ENCODE results near the gene SLC27A6.
A peak's percentile ranks its signal among the peaks of the same experiment; 100 is the strongest.
"Not testable (repeated sequence)": the region's sequence is repeated elsewhere in the genome, so short reads cannot be mapped to it uniquely, and the experiment has no call there.

Gene SLC27A6

GRCh38 chr5:129002527-129002842 lies 37.2 kb downstream of the SLC27A6 start:
- no peak for DNase-seq (ENCODE audit: low read depth)

GRCh38 chr5:129003232-129003631 lies 37.9 kb downstream of the SLC27A6 start:
- no peak for DNase-seq (ENCODE audit: low read depth)

DNA sequence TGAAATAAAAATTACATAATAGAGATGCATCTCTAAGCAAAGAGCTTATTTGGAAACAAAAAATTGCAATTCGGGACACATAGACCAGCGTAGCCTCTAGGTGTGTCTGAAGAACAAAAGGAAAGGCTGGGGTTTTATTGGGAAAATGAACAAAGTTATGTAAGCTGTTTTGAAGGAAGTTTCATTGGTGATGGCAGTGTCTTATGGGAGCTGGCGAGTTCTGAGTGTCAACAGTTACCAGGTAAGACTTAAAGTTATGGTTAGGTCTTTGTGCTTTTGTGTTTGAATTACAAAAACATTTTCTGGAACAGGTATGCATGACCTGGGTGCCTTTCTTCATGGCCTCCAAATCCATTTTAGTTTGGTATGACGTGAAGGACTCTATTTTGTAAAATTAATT lies 48.9 kb downstream of the SLC27A6 start:
- no peak for DNase-seq (ENCODE audit: low read depth)

- no peak for DNase-seq (ENCODE audit: low read depth)
These were observed 53.5 kb downstream of the SLC27A6 start for GRCh38 chr5:129018837-129019236.

- DNase-seq (ENCODE audit: low read depth): no peak
These were observed 54.2 kb downstream of the SLC27A6 start for GRCh38 chr5:129019401-129019908.

DNA sequence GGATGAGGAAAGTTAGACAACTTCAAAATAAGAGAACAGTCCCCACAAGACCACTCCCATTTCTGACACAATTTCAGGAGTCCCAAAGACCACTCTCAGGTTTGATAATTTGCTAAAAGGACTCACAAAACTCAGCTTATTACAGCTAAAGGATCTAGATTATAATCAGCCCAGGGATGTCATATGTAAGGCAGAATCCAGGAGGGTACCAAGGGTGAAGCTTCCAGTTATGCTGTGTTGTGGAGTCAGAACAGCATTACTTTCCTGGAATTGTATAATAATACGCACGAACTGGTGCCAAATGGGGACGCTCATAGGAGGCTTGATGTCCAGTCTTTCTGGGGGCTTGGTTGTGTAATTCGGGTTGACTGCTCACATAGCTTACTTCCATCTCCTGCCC lies 55.4 kb downstream of the SLC27A6 start:
- no peak for DNase-seq (ENCODE audit: low read depth)

- no peak for DNase-seq (ENCODE audit: low read depth)
These were observed 56.5 kb downstream of the SLC27A6 start for GRCh38 chr5:129021744-129022143.

DNA sequence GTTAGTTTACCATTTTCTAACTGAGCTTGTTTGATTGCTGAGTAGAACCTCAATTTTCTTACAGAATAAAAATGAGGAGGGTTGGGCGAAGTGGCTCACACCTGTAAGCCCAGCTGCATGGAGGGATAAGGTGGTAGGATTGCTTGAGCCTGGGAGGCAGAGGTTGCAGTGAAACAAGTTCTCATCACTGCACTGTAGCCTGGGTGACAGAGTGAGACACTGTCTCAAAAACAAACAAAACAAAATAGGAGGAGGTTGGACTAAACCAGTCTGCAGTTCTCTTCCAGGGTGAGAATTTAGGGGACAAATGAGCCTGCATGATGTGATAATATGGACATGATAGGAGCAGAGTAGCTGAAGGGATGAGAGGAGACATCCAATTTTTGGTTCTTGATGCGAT lies 57.3 kb downstream of the SLC27A6 start:
- DNase-seq (ENCODE audit: low read depth): no peak

GRCh38 chr5:129027260-129027659 lies 62.0 kb downstream of the SLC27A6 start:
- DNase-seq (ENCODE audit: low read depth): no peak

GRCh38 chr5:129031886-129032683 lies 66.8 kb downstream of the SLC27A6 start:
- DNase-seq (ENCODE audit: low read depth): no peak

DNA sequence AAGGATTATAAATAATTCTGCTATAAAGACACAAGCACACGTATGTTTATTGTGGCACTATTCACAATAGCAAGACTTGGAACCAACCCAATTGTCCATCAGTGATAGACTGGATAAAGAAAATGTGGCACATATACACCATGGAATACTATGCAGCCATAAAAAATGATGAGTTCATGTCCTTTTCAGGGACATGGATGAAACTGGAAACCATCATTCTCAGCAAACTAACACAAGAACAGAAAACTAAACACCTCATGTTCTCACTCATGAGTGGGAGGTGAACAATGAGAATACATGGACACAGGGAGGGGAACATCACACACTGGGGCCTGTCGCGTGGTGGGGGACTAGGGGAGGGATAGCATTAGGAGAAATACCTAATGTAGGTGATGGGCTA lies 71.0 kb downstream of the SLC27A6 start:
- not testable (repeated sequence) for DNase-seq (ENCODE audit: low read depth)

GRCh38 chr5:129041196-129041881 lies 76.1 kb downstream of the SLC27A6 start:
- DNase-seq (ENCODE audit: low read depth): no peak

- DNase-seq (ENCODE audit: low read depth): no peak
These were observed 77.0 kb downstream of the SLC27A6 start for GRCh38 chr5:129042306-129042705.

DNA sequence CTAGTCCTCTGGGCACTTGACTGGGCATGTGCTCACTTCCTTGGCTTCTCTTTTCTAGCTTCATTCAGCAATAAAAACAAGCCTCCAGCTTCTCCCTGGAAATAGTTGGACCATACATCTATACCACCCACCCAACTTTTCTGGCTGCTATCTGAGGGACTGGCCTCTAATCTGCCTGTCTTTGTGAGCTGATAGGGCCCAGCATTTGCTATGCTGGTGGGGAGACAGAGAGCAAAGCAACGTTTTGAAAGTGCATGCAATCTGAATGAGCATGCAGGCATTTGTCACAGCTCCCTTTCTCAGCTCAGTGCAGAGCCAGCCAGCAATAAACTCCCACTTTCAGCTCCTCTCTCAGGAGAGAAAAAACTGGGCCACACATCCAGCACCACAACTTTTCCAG lies 78.6 kb downstream of the SLC27A6 start:
- no peak for DNase-seq (ENCODE audit: low read depth)

DNA sequence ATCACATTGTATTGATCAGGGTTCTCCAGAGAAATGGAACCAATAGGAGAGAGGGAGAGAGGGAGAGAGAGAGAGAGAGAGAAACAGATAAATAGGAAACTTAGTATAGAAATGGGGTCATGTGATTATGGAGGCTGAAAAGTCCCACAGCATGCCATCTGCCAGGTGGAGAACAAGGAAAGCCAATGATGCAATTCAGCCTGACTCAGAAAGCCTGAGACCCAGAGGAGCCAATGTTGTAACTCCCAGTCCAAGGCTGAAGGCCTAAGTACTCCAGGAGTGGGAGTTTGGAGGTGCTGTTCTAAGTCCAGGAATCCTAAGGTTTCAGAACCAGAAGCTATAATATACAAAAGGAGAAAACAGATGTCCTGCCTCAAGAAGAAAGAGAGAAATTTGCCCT lies 80.9 kb downstream of the SLC27A6 start:
- DNase-seq (ENCODE audit: low read depth): no peak

DNA sequence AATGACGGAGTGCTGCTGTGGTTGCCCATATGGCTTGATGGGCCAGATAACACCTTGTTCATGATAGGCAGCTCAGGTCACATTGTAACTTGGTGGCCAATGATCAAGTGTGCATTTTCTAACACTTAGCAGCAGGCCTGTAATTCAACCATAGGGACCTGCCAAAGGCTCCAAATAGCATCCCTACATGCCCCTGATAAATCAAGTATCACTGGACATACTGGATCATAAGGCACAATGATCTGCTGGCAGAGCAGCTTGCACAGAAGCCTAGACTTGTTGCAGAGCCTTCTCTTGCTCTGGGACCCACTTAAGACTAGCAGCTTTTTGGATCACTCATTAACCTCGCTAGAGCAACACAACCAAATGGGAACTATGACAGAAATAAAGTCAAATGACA lies 83.2 kb downstream of the SLC27A6 start:
- DNase-seq (ENCODE audit: low read depth): no peak

- DNase-seq (ENCODE audit: low read depth): no peak
These were observed 84.0 kb downstream of the SLC27A6 start for GRCh38 chr5:129049126-129049799.

DNA sequence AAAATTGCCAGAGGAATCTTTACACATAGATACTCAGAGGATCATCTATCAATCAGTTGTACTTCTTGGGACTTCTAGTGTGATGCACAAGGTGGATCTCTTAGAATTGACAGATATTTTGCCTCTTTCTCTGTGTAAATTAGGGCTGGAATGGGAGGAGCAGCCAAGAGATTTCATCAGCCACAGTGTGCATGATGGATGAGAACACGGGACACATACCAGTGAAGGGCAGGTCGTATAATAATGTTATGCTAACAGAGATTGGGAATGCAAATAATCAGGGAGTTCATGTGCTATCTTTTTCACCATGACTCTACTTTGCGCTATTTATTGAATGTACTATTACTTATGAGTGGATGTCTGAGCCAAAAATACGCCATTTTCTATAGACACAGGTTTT lies 86.0 kb downstream of the SLC27A6 start:
- no peak for DNase-seq (ENCODE audit: low read depth)

DNA sequence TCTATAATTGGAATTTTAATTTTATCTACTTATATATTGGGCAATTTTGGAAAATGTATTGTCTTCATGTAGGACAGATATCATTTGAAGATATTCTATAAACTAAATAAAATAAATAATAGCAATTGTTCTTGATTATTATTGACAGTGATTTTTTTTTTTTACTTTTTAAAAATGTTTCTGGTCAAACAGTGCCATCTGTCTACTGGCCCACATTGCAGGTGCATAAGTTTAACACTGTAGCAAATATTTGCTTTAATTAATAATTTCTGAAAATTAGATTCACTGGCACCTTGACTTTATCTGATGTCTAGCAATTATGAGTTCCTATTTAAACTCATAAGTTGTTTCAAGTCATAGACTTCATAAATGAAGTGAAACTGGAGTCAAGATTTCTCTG lies 88.2 kb downstream of the SLC27A6 start:
- no peak for DNase-seq (ENCODE audit: low read depth)

DNA sequence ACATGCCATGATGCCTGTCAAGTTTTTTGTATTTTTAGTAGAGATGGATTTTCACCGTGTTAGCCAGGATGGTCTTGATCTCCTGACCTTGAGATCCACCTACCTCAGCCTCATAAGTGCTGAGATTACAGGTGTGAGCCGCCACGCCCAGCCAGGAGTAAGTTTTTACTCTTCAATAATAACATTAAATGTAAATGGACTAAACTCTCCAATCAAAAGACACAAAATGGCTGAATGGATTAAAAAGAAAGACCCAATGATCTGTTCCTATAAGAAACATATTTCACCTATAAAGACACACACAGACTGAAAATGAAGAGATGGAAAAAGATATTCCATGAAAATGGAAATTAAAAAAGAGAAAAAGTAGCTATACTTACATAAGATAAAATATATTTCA lies 92.0 kb downstream of the SLC27A6 start:
- DNase-seq (ENCODE audit: low read depth): no peak

- DNase-seq (ENCODE audit: low read depth): no peak
These were observed 96.6 kb downstream of the SLC27A6 start for GRCh38 chr5:129061849-129062248.

DNA sequence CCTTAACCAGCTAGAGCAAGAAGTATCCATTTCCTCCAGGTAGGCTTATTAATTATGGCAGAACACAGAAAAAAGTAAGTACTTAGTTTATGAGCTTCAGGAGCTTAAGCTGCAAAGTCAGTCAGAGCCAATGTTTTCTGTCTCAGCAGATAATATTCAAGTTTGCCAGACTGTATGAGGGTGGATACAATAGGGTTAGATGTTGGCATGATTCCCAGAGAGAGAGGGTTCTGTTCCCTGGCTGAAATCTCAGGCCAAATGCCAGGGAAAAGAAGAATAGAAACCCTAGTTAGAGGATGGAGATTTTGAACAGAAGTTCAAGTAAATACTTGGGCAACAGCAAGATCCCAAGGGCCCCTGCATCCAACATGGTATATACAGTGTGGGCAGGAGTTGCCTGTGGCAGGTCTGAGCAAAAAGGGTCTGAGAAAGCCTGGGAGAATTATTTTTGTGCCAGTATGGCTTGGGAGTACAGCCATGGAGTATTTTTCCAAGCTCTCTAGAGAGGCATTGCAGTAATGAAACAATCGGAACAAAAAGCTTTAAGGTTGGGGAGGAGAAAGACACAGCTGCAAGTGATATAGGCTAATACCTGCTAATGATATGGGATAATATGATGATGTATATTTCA lies 98.3 kb downstream of the SLC27A6 start:
- DNase-seq (ENCODE audit: low read depth): peak; percentile 4

DNA sequence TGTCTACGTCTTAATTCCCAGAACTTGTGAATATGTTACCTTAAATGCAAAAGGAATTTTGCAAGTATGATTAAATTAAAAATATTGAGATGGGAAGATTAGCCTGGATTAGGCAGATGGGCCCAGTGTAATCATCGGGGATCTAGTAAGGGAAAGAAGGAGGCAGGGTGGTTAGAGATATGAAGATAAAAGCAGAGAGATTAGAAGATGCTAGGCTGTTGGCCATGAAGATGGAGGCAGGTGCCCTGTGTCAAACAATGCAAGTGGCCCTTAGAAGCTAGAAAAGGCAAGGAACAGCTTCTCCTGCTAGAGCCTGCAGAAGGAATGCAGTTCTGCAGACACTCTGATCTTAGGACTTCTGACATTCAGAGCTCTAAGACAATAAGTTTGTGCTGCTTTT lies 100.4 kb downstream of the SLC27A6 start:
- no peak for DNase-seq (ENCODE audit: low read depth)

All from stromal cell of bone marrow (primary cell).